SKM-1 (cell line): Measurements from ENCODE around the gene AFF3.
A peak's percentile ranks its signal among the peaks of the same experiment; 100 is the strongest.

Experiments used
- DNase-seq: peaks from one replicate; lab custom pipeline; 2025; ENCODE audit not compliant: unreplicated experiment; lab: John Stamatoyannopoulos, UW

The AFF3 gene

GRCh38 chr2:99573634-99574251 is 568.6 kb downstream of the AFF3 start:
- no peak for DNase-seq

- DNase-seq = no peak
Measured at GRCh38 chr2:99572373-99573164, 569.8 kb downstream of the AFF3 start.

GRCh38 chr2:99571954-99572353 is 570.4 kb downstream of the AFF3 start:
- DNase-seq = no peak

GRCh38 chr2:99571533-99571932 is 570.9 kb downstream of the AFF3 start:
- no peak for DNase-seq

- DNase-seq = no peak
Measured at GRCh38 chr2:99571021-99571420, 571.4 kb downstream of the AFF3 start.

GRCh38 chr2:99569386-99569785 is 573.0 kb downstream of the AFF3 start:
- DNase-seq = no peak

GRCh38 chr2:99565227-99565626 is 577.2 kb downstream of the AFF3 start:
- no peak for DNase-seq

GRCh38 chr2:99562516-99562915 is 579.9 kb downstream of the AFF3 start:
- DNase-seq = no peak

GRCh38 chr2:99561804-99562203 is 580.6 kb downstream of the AFF3 start:
- no peak for DNase-seq

GRCh38 chr2:99559075-99559662 is 583.2 kb downstream of the AFF3 start:
- peak; percentile 51 for DNase-seq

GRCh38 chr2:99555404-99555803 is 587.0 kb downstream of the AFF3 start:
- DNase-seq = peak; percentile 85

- DNase-seq = no peak
Measured at GRCh38 chr2:99554871-99555270, 587.5 kb downstream of the AFF3 start.

- DNase-seq = no peak
Measured at GRCh38 chr2:99554238-99554637, 588.2 kb downstream of the AFF3 start.

GRCh38 chr2:99552529-99552928 is 589.9 kb downstream of the AFF3 start:
- DNase-seq = no peak

- no peak for DNase-seq
Measured at GRCh38 chr2:99550368-99550767, 592.0 kb downstream of the AFF3 start.

GRCh38 chr2:99545604-99546003 is 596.8 kb downstream of the AFF3 start:
- DNase-seq = no peak

- DNase-seq = no peak
Measured at GRCh38 chr2:99545066-99545465, 597.3 kb downstream of the AFF3 start.

- no peak for DNase-seq
Measured at GRCh38 chr2:99544608-99545007, 597.8 kb downstream of the AFF3 start.

- no peak for DNase-seq
Measured at GRCh38 chr2:99543247-99543646, 599.1 kb downstream of the AFF3 start.

GRCh38 chr2:99537910-99538485 is 604.4 kb downstream of the AFF3 start:
- DNase-seq = no peak

GRCh38 chr2:99524056-99524455 is 618.3 kb downstream of the AFF3 start:
- no peak for DNase-seq

- no peak for DNase-seq
Measured at GRCh38 chr2:99522157-99522556, 620.2 kb downstream of the AFF3 start.
